Adrenal gland (tissue), 12 donors: ENCODE data around the gene TSPAN9. TPM values are rescaled to one million over a fixed set of nuclear protein-coding genes. Genes with fewer than 3 reads are reported as not detected.

Experiments
- DNase-seq, 7 donors: peaks; one replicate each; pipeline ENCODE4 v3.0.0-alpha.2; 2019 to 2020
- H3K27ac ChIP-seq, 5 donors: fragments of 200-600 bp; sonication (generic) in 4 of 5; 1 replicate in 3 of 5; 2 replicates in 2 of 5; pipeline versions ENCODE4 v1.5.1 to v1.8.0; 2016 to 2020; ENCODE audit warnings: mild to moderate bottlenecking in 1 of 5
- H3K27me3 ChIP-seq: fragments of 200-600 bp; 2 replicates; pipeline ENCODE4 v1.8.0; 2021
- H3K36me3 ChIP-seq, 2 donors: fragments of 200-600 bp; replicated peaks in 1 of 2; 1 replicate in 1 of 2; 2 replicates in 1 of 2; pipeline versions ENCODE4 v1.5.1 to v1.8.0; 2018 to 2022
- H3K4me1 ChIP-seq, 2 donors: fragments of 200-600 bp; replicated peaks in 1 of 2; 1 replicate in 1 of 2; 2 replicates in 1 of 2; pipeline versions ENCODE4 v1.5.1 to v1.8.0; 2018 to 2021
- H3K4me3 ChIP-seq, 4 donors: fragments of 200-600 bp; sonication (generic) in 3 of 4; one replicate each; pipeline ENCODE4 v1.5.1; 2016 to 2018
- H3K9me3 ChIP-seq, 3 donors: fragments of 200-600 bp; sonication (generic) in 1 of 3; replicated peaks in 1 of 3; 1 replicate in 2 of 3; 2 replicates in 1 of 3; pipeline versions ENCODE4 v1.5.1 to v1.8.0; 2016 to 2021
- POLR2A ChIP-seq, 2 donors: fragments of 450-650 bp; IDR thresholded peaks; one replicate each; pipeline ENCODE4 v1.6.1; 2017; ENCODE audit warnings: antibody characterized with exemption in 2 of 2, mild to moderate bottlenecking in 2 of 2, moderate library complexity in 1 of 2
- WGBS, 4 donors: extraction: QIAGEN DNeasy Blood & Tissue Kit in 2 of 4; methylation state at CpG; one replicate each; pipeline versions ENCODE4 v1.1.5 to v1.1.7; 2013 to 2017; 5-methylcytosine and 5-hydroxymethylcytosine counted together
- intact Hi-C, 2 donors: fragments of 100-400 bp; cut with DNase I; formaldehyde crosslinking; loops; one replicate each; pipeline versions ENCODE4 v1.14.1 to v1.15.0; 2022 to 2023
- polyA plus RNA-seq, 3 donors: library from polyadenylated mRNA; stranded (reverse); fragments of 200-250 nt in 2 of 3; fragments of 350-450 nt in 1 of 3; fragmentation: Illumina TruSeq in 1 of 3; extraction: RNeasy Lipid Tissue Mini Kit (QIAGEN cat#74804) in 1 of 3; gene quantifications; one replicate each; pipeline ENCODE4 v1.2.3, GENCODE V29; 2013 to 2014
- total RNA-seq, 9 donors: library from RNA; depleted of rRNA in 4 of 9; stranded (reverse); fragments of >200 nt in 4 of 9; fragments of 120-200 nt in 1 of 9; fragmentation: NEBNext Ultra II Directional in 1 of 9; extraction: Animal tissue kit (Norgen Biotek cat#: 25700) in 1 of 9; gene quantifications; one replicate each; pipeline versions ENCODE4 v1.1.0 to v1.2.4, GENCODE V29; 2013 to 2023
- TF ChIP-seq, protein P1 (sequence below), 6 experiments: fragments of 450-650 bp in 4 of 6; fragments of 200-600 bp in 2 of 6; sonication (generic) in 1 of 6; IDR thresholded peaks; 1 replicate in 5 of 6; 2 replicates in 1 of 6; pipeline versions ENCODE4 v1.5.1 to v1.8.0; 2016 to 2021; ENCODE audit warnings: antibody characterized with exemption in 6 of 6, mild to moderate bottlenecking in 2 of 6, moderate library complexity in 1 of 6
- donor health status: healthy with polysubstance abuse.
- donor health status: Bipolar disorder and iron deficiency.
- donor health status: DM: yes; HTN: yes; CAD: no.
- donor health status: DM: no; HTN: no; CAD: no.
- donor health status: DM: no; HTN: no; CAD: no.
- donor health status: DM: yes; HTN: yes; CAD: no.

The TSPAN9 gene
- total and polyA plus RNA-seq, 12 donors = 12.4 to 31.4 (median 22.4) TPM

DNA sequence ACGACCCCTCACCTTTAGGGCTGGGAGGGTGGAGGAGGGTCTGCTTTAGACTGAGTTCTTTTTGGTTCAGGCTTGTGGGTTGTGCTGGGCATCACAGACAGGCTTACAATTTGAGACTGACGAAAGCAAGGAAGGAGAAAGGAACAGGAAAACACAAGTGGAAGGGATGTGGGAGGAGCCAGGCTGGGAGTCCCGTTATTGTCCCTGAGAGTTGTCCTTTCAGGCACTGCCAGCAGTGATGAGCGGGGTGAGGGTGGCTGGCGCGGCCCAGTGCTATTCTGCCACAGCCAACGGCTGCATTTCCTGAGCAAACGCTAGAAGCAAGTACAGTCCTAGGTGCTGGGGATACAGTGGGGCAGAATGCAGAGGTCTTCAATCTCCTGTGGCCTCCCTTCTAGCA, 29.2 kb upstream of the TSPAN9 start:
- intact Hi-C loops = loop anchor here in 1 of 2 donors (10.0 kb wide), 1 partner anchor 193 kb away; the partner anchor contains the start of gene TEX52
- no peaks in the 10 kb centered on the region for H3K4me1 ChIP-seq
- no peak overlapping the region for H3K4me3 ChIP-seq
- H3K36me3 ChIP-seq = no peaks in the 10 kb centered on the region
- no peaks in the 10 kb centered on the region for H3K9me3 ChIP-seq
- 31 to 52% (median 35%) methylated on average over 7 to 8 of the region's 8 CpGs for WGBS, 4 donors
- no peaks in the 10 kb centered on the region for H3K27me3 ChIP-seq
- H3K27ac ChIP-seq = no peak overlapping the region
- peak in 1 of 7 donors; percentile 8 for DNase-seq
- no peak for TF ChIP-seq POLR2A (IDR thresholded peaks at IDR 0.05)
- TF ChIP-seq, protein P1, sequence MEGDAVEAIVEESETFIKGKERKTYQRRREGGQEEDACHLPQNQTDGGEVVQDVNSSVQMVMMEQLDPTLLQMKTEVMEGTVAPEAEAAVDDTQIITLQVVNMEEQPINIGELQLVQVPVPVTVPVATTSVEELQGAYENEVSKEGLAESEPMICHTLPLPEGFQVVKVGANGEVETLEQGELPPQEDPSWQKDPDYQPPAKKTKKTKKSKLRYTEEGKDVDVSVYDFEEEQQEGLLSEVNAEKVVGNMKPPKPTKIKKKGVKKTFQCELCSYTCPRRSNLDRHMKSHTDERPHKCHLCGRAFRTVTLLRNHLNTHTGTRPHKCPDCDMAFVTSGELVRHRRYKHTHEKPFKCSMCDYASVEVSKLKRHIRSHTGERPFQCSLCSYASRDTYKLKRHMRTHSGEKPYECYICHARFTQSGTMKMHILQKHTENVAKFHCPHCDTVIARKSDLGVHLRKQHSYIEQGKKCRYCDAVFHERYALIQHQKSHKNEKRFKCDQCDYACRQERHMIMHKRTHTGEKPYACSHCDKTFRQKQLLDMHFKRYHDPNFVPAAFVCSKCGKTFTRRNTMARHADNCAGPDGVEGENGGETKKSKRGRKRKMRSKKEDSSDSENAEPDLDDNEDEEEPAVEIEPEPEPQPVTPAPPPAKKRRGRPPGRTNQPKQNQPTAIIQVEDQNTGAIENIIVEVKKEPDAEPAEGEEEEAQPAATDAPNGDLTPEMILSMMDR (IDR thresholded peaks at IDR 0.05) = no peak

DNA sequence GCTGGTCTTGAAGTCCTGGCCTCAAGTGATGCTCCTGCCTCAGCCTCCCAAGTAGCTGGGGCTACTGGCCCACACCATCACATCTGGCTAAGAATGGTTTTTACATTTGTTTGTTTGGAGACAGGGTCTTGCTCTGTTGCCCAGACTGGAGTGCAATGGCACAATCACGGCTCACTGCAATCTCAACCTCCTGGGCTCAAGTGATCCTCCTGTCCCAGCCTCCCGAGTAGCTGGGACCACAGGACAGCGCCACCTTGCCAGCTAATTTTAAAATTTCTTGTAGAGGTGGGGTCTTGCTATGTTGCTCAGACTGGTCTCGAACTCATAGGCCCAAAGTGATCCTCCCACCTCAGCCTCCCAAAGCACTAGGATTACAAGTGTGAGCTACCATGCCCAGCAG, 28.6 kb upstream of the TSPAN9 start:
- TF ChIP-seq, protein P1 (IDR thresholded peaks at IDR 0.05) = no peak
- no peak for TF ChIP-seq POLR2A (IDR thresholded peaks at IDR 0.05)
- Histone ChIP-seq H3K27ac (no peak overlapping the region), H3K4me3 (no peak overlapping the region), H3K4me1 (no peaks in the 10 kb centered on the region), H3K27me3 (no peaks in the 10 kb centered on the region), H3K9me3 (no peaks in the 10 kb centered on the region), H3K36me3 (no peaks in the 10 kb centered on the region)
- 88 to 95% (median 91%) methylated on average over 4 of the region's 4 CpGs for WGBS, 4 donors
- no peak for DNase-seq
- intact Hi-C loops = loop anchor here in 1 of 2 donors (10.0 kb wide), 1 partner anchor 194 kb away; the partner anchor contains the start of gene TEX52

DNA sequence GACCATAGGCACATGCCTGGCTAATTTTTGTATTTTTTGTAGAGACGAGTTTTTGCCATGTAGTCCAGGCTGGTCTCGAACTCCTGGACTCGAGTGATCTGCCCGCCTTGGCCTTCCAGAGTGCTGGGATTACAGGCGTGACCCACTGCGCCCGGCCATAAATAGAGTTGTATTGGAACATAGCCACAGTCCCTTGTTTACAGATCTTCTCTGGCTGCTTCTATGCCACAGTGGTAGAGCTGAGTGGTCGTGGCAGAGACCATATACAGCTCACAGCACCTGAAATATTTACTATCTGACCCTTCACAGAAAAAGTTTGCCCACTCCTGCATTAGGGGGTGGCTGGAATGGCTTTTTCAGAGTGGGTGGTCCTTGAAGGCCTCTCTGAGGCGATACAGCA, 28.0 kb upstream of the TSPAN9 start:
- WGBS, 4 donors = 82 to 91% (median 86%) methylated on average over 9 of the region's 9 CpGs
- Histone ChIP-seq H3K36me3 (no peaks in the 10 kb centered on the region), H3K27ac (no peak overlapping the region), H3K9me3 (no peaks in the 10 kb centered on the region), H3K4me1 (no peaks in the 10 kb centered on the region), H3K4me3 (no peak overlapping the region), H3K27me3 (no peaks in the 10 kb centered on the region)
- DNase-seq = no peak
- TF ChIP-seq, protein P1 (IDR thresholded peaks at IDR 0.05) = no peak
- no peak for TF ChIP-seq POLR2A (IDR thresholded peaks at IDR 0.05)
- intact Hi-C loops = loop anchor here in 1 of 2 donors (10.0 kb wide), 1 partner anchor 194 kb away; the partner anchor contains the start of gene TEX52

DNA sequence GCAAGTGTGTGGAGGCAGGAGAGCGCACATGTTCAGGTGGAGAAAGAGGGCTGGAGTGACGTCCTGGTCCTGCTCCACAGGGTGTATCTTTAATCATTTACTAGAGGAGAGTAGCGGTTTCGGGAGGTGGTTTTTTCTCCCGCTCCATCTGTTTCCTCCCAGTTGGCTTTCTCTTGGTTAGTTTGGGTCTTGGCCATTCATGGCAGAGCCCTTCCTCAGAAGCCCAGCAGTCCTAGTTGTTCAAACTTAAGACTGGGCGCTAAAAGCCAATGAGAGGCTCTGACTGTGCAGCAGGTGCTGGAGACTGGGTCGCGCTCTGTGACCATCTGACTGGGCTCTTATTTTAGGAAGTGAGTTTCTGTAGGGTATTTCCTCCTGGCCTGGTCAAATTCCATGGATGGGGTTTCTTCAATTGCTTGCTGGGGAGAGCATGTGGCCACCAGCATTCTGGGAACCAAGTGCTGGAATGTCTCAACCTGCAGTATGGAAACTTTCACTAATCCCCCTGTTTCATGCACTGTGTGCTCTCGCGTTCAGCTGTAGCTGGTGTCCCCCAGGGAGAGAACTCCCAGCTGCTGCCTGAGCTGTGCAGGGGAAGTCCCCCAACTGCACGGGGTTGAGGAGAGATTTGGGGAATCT, 27.4 kb upstream of the TSPAN9 start:
- Histone ChIP-seq H3K4me3 (no peak overlapping the region), H3K27me3 (no peaks in the 10 kb centered on the region), H3K4me1 (no peaks in the 10 kb centered on the region), H3K27ac (no peak overlapping the region), H3K9me3 (no peaks in the 10 kb centered on the region), H3K36me3 (no peaks in the 10 kb centered on the region)
- intact Hi-C loops = loop anchor here in 1 of 2 donors (10.0 kb wide), 1 partner anchor 195 kb away; the partner anchor contains the start of gene TEX52
- no peak for DNase-seq
- 77 to 88% (median 82%) methylated on average over 8 to 11 of the region's 11 CpGs for WGBS, 4 donors
- TF ChIP-seq, protein P1 (IDR thresholded peaks at IDR 0.05) = no peak
- no peak for TF ChIP-seq POLR2A (IDR thresholded peaks at IDR 0.05)
